GM18498 (cell line): Measurements from ENCODE around the gene ACTN4.

Experiments used
- ATAC-seq: cut with Tn5 transposase; IDR thresholded peaks from one replicate; pipeline ENCODE4 v1.9.1; 2021; ENCODE audit warnings: mild to moderate bottlenecking, moderate library complexity; ENCODE audit not compliant: unreplicated experiment

Gene ACTN4

DNA sequence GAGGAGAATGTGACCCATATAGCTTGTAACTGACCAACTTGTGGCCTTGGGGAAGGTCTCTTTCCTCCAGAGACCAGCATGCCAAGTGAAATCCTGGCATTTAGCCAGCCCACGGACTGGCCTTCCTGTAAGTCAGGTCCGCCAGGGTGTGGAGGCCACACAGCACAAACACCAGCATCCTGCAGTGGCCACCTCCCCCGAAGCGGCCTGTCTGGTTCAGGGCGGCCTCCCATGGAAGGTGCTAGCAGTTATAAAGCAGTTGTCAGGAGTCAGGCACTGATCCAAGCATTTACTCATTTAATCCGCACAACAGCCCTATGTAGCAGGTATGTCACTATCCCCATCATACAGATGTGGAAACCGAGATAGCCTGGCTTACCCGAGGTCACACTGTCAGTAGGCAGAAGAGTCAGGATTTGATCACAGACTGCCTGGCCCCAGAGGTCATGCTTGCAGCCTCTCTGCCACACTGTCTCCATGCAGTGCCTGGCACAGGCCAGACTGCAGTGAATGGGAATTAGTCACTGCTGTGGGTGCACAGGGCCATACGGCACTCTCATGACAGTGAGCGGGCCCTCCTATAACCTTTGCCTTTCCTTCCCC is 60.2 kb downstream of the ACTN4 start:
- no peak for ATAC-seq

DNA sequence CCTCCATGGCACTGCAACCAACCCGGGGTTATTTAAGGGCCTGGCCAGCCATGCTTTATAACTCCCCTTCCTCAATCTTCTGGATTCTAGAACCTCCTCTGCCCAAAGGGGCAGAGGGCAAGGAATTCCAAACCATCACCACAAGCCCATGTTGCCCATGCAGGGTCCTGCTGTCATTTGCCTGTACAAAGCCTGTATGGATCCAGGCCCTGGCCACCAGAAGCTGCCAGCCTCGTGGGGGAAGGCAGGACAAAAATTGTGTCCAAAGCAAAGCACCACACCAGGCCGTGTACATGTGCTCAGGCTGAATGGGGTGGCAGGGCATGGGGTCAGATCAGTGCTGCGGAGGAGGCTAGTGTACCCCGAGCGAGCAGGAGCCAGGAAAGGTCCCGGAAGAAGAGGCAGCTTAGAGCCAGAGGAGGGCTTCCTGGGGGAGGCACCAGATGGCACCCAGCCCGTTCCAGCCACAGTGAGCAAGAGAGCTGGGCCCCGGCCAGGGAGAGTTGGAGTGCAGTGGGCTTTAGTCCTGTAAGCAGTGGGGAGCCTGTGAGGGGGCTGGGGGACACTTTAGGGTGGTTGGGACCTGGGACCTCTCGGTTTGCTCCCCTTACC is 61.1 kb downstream of the ACTN4 start:
- ATAC-seq: no peak

DNA sequence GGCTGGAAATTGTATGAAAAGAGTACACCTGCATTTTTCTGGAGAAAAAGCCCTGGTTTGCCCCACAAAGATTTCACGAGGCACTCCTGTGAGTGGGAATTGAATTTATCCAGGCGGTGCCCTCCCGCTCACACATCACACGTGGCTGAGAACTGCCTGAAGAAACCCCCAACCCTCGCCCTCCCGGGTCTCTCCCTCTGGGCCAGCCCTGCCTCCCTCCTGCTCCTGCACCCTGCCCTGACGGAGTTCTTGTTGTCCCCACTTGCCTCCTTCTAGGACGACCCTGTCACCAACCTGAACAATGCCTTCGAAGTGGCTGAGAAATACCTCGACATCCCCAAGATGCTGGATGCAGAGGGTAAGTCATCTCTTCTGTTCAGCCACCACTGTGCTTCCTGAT is 61.7 kb downstream of the ACTN4 start:
- no peak for ATAC-seq

DNA sequence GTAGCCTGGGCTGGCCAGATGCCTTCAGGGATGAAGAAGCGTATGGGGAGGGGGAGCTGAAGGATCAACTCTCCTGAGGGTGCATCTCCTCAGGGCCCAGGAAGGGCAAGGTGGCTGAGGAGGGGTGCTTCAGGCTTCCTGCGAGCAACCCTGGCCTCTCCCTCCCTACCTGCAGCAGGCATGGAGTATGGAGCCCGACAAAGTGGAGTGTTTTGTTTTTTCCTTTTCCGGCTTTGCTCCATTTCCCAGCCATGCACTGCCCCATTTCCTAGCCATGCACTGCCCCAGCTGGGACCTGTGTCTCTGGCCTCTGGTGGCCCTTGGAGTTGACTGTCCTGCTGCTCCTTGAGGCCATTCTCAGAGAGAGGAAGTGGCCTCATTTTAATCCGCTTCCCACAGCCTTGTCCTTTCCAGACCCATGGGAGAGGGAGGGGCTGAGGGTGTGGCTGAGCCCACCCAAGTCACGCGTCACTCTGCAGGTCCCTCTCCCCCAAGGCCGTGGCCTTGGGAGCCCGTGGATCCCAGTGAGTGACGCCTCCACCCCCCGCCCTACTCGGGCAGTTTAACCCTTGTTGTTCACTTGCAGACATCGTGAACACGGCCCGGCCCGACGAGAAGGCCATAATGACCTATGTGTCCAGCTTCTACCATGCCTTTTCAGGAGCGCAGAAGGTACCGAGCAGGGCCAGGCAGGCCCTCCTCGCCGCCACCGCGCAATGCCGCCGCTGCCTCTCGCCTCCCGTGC is 62.4 kb downstream of the ACTN4 start:
- ATAC-seq: no peak

DNA sequence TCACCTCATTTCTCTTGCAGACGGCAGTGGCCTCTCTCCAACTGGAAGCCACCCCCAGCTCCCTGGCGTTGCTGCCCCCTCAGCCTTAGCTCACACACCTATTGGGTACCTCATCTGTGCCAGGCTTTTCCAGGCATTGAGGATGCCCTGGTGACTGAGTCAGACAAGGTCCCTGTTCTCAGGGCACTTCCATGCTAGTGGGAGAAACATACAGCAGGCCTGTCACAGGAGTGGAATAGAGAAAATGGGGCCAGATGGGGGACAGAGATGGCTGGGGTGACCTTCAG is 62.9 kb downstream of the ACTN4 start:
- ATAC-seq: no peak

DNA sequence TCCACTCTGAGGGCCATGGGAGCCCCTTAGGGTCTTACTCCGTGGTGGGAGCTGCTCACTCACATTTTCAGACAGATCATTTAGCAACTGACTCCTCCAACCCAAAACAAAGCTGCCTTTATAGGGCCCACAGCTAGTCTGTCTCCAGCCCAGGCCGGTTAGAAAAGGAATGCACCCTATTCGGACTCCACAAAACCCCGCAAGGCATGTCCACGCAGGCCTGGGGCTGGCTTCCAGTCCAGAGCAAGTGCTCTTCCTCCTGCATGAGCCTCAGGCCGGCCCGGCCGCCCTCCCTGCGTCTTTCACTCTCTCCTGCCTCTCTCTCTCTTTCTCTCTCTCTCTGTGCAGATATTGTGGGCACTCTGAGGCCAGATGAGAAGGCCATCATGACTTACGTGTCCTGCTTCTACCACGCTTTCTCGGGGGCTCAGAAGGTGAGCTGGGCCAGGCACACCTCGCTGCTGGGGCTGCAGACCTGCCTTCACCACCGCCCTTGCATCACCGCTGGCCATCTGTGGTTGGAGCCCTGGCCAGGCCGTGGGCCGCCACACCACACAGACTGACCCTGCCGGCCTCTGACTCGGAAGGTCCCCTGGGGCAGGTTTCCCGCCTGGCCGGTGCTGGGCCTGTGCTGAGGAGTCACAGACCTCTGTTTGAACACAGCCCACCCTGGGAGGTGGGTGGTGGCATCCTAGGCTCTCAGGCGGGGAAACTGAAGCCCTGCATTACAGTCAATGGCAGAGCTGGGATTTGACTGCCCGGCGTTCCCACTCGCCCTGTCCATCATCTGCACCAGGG is 63.7 kb downstream of the ACTN4 start:
- no peak for ATAC-seq

DNA sequence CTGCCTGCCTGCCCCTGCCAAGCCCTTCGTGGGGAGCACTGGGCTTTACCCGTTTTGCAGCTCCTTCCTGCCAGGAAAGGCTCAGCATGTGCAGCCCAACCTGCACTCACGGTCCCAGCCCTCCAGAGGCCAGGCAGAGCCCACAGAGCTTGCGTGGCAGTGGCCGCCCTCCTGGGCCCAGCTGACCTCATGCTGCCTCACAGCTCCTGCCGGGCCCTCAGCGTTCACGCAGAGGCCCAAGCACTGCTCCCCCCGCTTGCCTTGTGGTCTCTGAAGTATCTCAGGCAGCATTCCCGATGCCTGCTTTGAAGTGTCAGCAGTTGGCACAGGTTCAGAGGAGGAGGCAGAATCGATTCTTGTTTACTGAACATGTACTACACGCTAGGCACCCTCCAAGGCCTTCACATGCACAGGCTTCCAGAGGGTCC is 64.3 kb downstream of the ACTN4 start:
- ATAC-seq: no peak

DNA sequence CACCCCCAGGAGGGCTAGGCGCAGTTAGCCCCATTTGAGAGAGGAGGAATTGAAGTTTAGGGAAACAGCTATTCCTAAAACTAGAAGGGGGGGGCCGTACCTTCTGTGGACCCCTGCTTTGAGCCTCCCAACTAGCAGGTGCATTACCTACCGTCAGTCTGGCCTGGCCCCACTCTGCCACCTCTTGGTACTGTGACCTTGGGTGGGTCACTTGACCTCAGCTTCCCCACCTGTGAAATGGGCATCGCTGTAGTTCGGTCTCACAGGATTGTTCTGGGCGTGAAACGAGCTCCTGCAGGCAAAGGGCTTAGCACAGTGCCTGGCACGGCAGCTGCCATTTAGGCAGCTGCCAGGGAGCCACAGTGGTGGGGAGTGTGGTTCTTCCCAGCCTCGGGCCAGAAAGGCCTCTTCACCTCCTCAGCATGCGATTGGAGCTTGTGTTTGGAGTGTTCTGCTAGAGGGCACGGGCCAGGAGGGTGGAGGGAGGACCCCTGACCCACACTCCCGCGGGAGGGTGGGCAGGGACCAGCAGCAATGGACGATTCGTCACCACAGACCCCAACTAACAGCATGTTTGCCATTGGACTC is 64.8 kb downstream of the ACTN4 start:
- ATAC-seq: no peak

DNA sequence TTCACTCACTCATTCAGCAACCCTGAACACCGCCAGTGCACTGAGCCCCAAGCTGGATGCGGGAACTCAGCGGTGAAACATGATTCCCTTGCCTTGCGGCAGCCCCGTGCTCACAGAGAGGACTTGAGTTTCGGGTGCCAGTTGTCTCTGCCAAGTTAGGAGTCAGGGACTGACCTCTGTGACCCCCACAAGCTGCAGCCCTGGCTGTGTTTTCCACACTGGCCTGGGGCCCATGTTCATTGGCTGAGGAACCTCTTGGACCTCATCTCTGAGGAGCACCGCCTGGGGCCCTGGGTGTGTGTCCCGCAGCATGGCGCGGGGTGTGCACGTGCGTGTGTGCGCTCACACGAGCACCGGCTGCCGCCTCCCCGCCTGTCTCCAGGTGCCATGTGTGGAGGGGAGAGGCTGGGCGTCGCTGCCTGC is 65.8 kb downstream of the ACTN4 start:
- no peak for ATAC-seq

DNA sequence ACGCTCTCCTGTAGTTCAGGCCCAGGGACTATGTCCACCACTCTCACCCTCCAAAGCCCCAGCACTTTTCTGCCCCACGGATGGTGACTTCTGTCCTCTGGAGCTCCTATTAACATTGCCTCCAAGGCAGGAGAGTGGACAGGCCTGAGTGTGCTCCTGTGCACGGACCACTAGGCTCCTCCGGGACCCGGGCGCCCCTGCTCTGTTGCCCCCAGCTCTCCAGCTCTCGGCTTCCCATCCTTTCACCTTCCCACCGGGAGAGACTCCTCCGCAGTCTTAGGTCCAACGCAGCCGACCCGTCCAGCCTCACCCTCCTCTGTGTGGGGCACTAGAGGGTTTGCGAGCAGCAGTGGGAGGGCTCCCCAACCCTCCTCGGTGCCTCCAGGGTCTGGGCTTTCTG is 66.4 kb downstream of the ACTN4 start:
- ATAC-seq: no peak

DNA sequence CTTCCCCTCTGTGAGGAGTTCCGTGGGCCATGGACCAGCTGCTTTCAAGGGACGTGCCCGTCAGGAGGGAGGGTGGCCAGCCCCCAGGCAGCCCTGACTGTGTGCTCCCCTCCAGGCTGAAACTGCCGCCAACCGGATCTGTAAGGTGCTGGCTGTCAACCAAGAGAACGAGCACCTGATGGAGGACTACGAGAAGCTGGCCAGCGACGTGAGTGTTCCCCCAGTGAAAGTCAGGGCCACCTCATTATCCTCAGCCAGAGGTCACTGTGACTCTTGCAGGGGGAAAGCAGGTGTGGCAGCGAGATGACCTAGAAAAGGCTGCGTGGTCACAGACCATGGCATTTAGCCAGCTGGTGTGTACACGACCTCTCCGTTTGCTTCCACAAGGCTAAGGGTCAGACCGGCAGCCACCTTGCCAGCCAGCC is 66.9 kb downstream of the ACTN4 start:
- ATAC-seq: no peak

DNA sequence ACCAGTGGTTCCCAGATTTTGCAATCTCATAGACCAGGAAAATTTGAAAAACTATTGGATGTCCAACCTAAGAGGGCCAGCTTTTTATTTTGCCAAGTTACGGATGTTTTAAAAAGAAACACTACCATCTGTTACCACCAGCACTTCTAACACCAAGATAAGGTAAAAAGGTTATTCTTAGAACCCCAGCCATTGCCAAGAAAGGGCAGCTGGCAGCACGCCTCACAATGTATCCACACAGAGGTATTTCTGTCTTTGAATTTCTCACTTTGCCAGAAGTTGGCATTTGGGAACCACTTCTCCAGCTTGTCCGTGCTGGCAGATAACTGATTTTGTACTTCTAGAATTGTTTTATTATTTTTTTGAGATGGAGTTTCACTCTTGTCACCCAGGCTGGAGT is 68.1 kb downstream of the ACTN4 start:
- no peak for ATAC-seq

DNA sequence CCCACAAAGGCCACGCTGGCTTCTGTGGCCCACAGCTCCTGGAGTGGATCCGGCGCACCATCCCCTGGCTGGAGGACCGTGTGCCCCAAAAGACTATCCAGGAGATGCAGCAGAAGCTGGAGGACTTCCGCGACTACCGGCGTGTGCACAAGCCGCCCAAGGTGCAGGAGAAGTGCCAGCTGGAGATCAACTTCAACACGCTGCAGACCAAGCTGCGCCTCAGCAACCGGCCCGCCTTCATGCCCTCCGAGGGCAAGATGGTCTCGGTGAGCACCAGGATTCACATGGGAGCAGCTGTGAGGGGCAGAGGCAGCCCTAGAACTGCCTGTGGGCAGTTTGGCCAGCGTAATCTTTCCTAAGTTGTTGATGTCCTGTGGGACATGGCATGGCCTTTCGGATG is 69.6 kb downstream of the ACTN4 start:
- ATAC-seq: no peak

DNA sequence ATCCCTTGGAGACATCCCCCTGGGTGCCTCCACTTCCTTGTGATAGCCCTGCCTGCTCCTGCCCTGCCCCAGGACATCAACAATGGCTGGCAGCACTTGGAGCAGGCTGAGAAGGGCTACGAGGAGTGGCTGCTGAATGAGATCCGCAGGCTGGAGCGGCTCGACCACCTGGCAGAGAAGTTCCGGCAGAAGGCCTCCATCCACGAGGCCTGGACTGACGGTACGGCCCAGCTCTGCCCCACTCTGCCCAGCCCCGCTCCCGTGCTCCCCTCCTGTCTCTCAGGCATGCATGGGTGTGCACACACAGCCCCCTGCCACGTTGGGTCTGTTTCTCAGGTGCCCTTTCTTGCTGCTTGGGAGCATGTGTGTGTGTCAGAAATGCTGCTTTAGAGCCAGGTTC is 70.4 kb downstream of the ACTN4 start:
- ATAC-seq: no peak

DNA sequence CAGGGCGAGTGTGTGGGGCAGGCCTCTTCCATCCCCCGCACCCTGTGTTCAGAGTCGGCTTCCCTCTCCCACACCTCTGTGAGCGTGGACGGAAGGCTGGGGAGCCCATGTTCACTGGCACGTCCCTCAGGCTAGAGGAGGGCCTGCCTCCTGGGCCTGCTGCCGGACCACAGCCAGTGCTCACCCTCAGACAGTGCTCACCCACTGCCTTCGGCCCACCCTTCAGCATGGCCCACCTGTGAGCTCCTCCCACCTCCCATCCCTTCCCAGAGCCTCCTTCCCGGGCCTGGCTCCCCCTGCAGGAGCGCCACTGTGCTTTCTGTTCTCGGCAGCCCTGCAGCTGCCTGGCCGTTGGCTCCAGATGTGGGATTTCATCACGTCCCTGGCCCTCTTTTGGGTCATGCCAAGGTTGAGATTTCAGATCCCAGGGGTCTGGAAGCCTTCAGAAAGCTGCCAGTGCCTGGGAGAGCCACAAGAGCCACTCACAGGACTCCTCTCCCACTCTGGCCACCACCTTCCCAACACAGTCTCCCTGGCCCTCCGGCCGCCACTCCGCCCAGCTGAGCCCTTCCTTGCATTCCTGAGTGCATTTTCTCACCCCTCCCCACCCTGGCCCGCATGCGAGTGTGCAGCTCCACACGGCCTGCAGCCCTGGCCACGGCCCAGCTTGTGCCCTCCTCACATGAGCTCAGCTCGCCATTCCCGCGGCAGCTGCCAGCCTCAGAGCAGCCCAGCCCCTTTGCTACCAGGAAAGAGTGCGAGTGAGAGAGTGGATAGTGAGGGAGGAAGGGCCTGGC is 71.5 kb downstream of the ACTN4 start:
- ATAC-seq: no peak

DNA sequence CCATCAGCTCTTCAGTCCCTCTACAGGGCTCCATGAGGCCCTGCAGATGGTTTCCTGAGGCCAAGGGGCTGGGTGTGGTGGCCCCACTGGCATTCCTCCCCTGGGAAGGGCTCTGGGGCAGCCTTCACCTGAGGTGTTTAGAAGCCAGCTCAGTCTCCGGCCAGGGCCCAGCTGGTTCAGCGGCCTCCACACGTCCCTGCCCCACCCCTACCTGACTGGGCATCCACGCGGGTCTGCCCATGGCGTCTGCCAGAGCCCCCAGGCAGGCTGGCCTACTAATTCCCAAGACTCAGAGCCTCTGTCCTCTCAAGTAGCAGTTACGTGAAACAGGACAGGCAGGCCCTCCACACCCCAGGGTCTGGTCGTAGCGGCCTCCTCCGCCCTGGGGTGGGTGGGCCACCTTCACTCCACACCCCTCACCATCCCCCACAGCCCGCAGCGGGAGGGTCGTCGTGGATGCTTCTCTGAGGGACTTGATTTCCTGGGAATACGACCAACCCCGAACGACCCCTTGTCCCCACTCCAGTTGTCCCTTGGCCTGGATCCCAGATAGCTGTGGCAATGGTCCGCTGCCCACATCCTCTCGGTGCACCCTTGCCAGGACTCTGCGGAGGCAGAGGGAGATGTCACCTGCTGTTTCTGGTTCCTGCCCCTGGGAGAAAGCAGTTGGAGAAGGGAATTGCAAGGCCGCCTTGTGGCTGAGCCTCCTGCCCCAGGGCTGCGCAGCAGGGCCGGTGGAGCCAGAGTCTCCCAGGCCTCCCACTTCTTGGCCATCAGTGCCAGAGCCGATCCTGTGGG is 72.5 kb downstream of the ACTN4 start:
- no peak for ATAC-seq

DNA sequence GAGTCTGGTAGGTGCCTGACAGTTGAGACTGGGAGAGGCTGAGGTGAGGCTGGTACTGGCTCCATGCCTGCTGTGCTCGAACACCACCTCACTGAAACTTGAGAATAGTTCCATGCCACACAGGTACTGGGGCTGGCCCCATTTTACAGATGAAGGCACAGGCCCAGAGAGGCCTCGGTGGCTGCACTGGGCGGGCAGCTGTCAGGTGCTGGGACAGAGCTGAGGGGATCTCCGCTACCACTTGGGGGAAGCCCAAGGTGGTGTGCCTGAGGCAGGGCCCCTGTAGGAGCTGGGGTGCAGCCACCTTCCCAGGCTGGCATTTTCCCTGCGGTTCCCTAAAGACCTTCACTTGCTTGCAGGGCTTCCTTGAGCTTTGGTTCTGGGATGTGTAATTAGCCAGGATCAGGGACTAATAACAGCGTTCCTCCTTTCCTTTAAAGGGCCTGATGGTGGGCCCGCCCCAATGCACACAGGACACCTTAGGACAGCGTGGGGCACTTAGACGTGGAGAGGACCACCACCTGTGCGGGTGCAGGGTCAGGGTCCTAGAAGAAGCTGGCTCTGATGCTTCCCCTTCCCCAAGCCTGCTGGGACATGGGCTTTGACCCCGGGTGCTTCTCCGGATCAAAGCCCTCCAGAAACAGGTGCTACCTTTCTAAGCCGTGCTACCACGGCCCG is 73.2 kb downstream of the ACTN4 start:
- no peak for ATAC-seq

DNA sequence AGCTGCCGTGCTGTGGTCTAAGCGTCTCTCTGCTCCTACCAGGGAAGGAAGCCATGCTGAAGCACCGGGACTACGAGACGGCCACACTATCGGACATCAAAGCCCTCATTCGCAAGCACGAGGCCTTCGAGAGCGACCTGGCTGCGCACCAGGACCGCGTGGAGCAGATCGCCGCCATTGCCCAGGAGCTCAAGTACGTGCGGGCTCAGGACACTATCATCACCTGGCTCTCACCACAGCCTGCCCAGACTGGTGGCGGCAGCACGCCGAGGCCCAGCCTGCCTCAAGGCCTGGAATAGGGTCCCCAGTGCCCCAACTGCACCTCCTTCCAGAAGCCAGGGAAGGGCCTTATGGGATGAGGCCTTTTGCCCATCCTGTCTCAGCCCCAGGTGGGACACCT is 74.0 kb downstream of the ACTN4 start:
- ATAC-seq: no peak
